ENCODE data around the gene RNF138.

DNA sequence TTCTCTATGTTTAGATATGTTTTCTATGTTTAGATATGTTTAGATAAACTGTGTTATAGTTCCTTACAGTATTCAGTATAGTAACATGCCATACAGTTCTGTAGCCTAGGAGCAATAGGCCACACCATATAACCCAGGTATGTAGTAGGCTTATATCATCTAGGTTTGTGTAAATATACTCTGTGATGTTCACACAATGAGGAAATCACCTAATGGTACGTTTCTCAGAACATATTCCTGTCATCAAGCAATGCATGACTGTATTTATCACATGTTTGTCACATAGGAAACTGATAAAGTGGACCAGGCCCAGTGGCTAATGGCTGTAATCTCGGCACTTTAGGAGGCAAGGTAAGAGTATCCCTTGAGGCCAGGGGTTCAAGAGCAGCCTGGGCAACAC is 44.0 kb downstream of the RNF138 start:
- TF ChIP-seq, protein P1, sequence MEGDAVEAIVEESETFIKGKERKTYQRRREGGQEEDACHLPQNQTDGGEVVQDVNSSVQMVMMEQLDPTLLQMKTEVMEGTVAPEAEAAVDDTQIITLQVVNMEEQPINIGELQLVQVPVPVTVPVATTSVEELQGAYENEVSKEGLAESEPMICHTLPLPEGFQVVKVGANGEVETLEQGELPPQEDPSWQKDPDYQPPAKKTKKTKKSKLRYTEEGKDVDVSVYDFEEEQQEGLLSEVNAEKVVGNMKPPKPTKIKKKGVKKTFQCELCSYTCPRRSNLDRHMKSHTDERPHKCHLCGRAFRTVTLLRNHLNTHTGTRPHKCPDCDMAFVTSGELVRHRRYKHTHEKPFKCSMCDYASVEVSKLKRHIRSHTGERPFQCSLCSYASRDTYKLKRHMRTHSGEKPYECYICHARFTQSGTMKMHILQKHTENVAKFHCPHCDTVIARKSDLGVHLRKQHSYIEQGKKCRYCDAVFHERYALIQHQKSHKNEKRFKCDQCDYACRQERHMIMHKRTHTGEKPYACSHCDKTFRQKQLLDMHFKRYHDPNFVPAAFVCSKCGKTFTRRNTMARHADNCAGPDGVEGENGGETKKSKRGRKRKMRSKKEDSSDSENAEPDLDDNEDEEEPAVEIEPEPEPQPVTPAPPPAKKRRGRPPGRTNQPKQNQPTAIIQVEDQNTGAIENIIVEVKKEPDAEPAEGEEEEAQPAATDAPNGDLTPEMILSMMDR (IDR thresholded peaks at IDR 0.05), result no peak
- TF ChIP-seq POLR2AphosphoS5 (IDR thresholded peaks at IDR 0.05) (no peak), POLR2A (IDR thresholded peaks at IDR 0.05) (no peak)

All from transverse colon (tissue), 4 donors.